Measurements from ENCODE around the gene TSPAN11.

- TF ChIP-seq CREB5 (CRISPR knock-in tag; IDR thresholded peaks at IDR 0.05; ENCODE audit: low read depth), result no peak
- no peak for TF ChIP-seq ZNF70 (CRISPR knock-in tag; IDR thresholded peaks at IDR 0.05)
- no peak for TF ChIP-seq ZFP30 (CRISPR knock-in tag; IDR thresholded peaks at IDR 0.05)
- TF ChIP-seq TOX (CRISPR knock-in tag; IDR thresholded peaks at IDR 0.05; ENCODE audit: borderline replicate concordance), result no peak
- TF ChIP-seq ARNTL (CRISPR knock-in tag; IDR thresholded peaks at IDR 0.05; ENCODE audit: borderline replicate concordance, low read depth), result no peak
- TF ChIP-seq RARB (CRISPR knock-in tag; IDR thresholded peaks at IDR 0.05), result no peak
- no peak for TF ChIP-seq PATZ1 (CRISPR knock-in tag; IDR thresholded peaks at IDR 0.05; ENCODE audit: borderline replicate concordance)
- TF ChIP-seq SNAI2 (CRISPR knock-in tag; IDR thresholded peaks at IDR 0.05), result no peak
- TF ChIP-seq ZFP3 (CRISPR knock-in tag; IDR thresholded peaks at IDR 0.05), result no peak
- TF ChIP-seq OSR1 (CRISPR knock-in tag; IDR thresholded peaks at IDR 0.05), result no peak
Measured at GRCh38 chr12:30953257-30953656, 26.7 kb downstream of the TSPAN11 start.

All from SK-N-SH treated with all-trans-retinoic acid at 6 μM for 48 hours (cell line).